Hematopoietic multipotent progenitor cell treated with erythropoietin and hydrocortisone succinate and interleukin-3 and kit ligand, for 6 days (in vitro differentiated cells): ENCODE data around the gene VAV3.
A peak's percentile ranks its signal among the peaks of the same experiment; 100 is the strongest.

ENCODE experiments used
- DNase-seq: peaks from one replicate; pipeline ENCODE4 v3.0.0-alpha.2; 2015

The VAV3 gene

DNA sequence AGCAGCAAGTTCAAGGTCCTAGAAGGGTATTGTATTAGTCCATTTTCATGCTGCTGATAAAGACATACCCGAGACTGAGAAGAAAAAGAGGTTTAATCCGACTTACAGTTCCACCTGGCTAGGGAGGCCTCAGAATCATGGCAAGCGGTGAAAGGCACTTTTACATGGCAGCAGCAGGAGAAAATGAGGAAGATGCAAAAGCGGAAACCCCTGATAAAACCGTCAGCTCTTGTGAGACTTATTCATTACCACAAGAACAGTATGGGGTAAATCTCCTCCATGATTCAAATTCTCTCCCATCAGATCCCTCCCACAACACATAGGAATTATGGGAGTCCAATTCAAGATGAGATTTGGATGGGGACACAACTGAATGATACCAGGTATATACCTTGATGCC is 414.6 kb downstream of the VAV3 start:
- no peak for DNase-seq

DNA sequence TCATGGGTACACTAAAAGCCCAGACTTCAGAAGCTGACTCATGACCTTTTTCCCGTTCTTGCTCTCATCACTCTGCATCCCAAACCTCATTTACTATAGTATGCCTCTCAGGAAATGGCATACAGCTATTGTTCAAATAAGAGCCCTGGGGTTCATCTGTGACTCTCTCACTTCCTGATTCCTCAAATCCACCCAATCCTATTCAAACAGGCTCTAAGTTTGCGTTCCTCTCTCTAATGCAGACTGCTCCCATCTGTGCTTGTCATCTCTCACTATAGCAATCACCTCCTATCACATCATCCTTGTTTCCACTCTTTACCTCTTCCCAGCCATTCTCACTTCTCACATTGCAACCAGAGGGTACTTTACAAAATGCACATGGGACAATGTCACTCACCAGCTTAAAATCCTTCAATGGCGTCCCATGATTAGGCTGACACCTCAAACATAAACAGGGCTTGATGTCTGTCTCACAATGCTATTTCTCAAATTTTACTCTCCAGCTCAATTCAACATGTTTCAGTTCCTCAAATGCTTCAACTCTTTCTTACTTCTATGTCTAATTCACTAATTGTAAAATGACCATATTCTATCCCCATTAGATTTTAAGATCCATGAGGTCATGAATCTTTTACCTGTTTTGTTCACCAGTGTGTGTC is 415.7 kb downstream of the VAV3 start:
- DNase-seq: no peak

DNA sequence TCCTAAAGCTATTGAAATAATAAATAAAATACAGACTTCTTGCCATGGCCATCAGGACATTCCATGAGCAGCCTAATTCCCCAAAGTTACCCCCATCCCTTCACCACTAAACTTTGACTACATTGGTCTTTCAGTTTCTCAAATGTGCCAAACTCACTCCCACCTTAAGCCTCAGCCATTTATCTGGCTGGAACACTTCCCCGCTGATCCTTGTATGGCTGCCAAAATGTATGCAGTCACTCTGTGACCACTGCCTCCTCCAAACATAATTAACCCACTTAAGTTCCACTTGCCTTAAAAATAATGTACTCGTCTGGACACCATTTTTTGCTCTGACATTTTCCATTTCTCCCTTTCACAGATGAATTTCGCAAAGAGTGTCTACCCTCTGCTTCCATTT is 416.7 kb downstream of the VAV3 start:
- no peak for DNase-seq

DNA sequence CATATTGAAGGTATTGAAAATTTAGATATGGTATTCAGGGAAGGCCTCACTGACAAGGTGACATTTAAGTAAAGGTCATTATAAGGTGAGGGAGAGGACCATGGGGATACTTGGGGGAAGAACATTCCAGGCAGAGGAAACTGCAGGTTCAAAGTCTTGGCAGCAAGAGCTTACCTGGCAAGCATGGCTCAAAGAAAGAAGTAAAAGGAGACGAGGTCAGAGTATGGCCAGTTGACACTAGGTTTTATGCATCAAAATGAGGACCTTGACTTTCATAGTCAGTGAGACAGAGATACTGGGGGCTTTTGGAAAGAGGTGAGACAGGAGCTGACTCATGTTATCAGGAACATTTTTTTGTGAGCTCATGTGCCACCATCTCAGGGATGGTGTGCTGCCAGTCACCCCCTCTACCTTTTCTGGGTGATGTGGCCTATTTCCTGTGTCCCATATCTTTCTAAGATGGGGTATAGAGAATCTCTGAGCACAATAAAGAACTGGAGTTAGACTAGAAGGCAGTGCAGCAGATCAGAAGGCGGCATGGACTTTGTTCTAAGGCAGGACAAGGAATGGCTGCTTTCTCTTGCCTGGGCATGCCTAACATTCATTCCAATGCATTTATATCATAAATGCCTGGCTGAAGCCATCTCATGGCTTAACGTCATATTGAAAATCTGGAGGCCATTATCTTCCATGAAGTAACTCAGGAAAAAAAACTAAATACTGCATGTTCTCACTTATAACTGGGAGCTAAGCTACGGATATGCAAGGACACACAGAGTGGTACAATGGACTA is 417.4 kb downstream of the VAV3 start:
- DNase-seq: no peak

DNA sequence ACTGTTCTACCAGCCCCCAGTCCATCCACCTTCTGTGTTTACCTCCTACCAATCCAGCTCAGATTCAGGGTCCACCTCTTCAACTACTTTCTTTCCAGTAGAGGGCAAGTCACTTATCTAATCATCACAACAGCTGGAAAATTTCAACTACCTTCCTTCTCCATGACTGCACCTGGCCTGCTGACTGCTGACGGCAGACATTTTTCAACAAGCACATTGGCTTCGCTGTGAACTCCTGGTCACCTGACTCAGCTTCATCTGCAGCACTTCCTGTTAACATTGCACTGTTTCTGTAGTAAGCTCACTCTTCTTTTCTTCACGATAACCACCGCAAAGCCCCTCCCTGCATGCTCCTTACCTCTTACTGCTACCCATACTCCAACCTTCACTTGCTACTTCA is 418.4 kb downstream of the VAV3 start:
- DNase-seq: no peak

DNA sequence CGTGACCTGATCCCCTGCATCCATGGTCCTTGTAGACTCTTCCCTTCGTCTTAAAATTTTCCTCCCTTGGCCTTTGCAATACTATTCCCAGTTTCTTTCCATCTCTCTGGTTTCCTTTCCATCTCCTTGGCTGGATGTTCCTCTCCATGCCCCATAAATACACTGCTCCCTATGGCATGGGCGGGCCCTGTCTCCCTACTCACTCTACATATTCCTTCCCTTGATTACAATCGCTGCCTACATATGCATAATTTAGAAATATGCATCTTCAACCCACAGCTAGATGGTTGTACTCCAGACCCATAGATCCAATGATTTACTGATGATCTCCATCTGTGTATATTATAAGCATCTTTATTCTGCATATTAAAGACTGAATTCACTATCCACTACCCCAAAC is 419.1 kb downstream of the VAV3 start:
- DNase-seq: no peak

DNA sequence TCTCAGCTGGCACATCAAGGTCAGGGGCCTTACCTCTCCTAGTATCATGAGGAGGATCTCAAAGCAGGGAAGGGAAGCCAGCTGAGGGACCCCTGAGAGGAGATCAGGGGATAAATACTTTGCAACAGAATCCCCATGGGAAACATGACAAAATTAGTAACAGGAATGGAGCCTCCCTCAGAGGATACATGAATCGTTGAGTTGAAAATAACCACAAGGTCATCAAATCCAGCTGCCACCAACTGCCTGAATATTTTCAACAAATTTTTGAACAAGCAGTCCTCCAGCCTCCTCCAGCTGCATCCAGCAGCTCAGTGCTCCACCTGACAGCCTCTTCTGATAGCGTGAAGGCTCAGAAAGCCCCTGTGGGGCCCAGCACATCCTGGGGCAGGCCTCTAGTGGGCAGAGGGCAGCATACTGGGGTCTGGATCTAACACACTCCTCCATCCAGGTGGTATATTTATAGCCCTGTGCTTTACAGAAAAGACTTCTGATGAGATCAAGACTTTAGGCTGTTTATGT is 419.9 kb downstream of the VAV3 start:
- DNase-seq: no peak

DNA sequence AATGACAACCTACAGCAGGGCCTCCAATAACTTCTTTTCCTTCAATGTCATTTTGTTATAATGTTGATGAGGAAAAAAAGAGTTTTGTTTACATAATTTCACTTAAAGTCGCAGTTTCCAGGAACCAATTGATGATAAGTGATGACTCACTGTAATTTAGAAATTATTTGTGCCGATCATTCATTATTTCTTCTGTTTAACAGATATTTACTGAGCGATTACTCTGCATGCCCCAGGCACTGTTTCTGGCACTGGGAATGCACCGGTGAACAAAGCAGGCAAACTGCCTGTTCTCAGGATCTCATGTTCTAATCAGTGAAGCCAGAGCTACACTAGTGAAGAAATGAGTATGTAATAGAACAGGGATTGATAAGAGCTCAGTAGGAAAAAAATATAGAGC is 420.7 kb downstream of the VAV3 start:
- no peak for DNase-seq

DNA sequence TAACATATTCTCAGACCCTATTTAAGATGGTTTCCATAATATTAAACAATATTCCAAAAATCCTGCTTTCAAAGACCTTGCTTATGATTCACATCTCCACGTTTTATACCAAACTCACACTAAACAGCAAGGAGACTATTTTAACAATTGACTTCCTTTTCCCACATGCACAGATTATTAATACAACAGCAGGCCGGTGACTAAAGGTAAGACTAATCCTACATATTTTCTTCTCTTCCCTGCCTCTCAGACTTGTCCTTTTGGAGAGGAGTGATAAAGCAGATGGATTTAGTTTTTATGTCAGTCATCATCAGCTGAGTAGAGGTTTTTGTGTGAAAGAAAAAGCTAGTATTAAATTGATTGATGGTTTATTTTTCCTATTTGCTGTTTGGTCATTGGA is 423.6 kb downstream of the VAV3 start:
- DNase-seq: no peak

DNA sequence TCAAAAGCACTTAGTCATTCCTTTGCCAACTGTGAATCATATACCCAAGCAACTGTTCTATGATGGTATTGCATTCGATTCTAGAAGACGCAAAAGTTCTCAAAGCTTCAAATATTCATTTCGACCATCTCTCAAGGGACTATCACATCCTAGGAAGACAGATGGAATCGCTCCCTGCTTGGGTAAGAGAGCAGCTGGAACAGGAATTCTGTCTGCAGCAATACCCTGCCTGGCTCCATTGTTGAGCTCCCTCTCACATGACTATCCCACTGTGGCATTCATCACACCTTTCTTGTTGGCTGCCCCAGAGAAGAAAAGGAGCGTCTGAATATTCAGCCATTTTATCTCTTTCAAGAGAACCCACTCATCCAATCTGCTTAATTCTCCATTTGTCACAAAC is 426.5 kb downstream of the VAV3 start:
- no peak for DNase-seq

DNA sequence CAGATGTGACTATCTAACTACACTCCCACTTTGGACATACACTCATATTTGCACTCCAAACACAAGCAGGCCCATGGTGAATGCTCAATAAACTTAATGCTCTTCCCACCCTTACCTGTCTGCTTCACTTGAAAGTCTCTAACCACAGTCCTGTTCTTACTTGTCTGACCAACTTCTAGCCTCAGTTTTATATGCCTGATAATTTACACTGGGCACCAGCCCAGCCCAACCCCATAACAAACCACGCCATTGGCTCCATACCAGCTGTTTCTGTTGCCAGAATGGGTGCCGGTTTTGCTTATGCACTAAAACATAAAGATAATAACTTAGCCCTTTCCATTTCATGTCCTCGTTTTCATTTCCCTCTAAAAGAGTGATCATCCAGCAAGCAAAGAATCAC is 428.7 kb downstream of the VAV3 start:
- peak; percentile 66 for DNase-seq

DNA sequence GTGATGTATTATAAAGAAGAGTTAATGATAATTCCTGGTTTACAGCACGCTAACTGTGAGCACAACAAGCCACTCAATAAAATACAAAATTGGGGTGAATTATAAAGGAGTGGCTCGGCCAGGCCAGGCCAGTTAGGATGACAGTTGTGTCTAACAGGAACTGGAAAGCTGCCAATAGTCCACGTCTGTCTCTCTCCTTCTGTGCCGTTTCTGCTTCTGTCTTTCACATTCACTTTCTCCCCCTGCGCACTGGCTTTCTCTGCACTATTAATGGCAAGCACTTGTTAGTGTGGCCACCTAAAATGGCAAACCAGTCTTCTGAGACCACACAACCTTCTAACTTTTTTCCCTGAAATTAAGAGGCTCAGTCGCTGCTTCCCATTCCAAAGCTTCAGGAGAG is 429.9 kb downstream of the VAV3 start:
- peak; percentile 33 for DNase-seq

DNA sequence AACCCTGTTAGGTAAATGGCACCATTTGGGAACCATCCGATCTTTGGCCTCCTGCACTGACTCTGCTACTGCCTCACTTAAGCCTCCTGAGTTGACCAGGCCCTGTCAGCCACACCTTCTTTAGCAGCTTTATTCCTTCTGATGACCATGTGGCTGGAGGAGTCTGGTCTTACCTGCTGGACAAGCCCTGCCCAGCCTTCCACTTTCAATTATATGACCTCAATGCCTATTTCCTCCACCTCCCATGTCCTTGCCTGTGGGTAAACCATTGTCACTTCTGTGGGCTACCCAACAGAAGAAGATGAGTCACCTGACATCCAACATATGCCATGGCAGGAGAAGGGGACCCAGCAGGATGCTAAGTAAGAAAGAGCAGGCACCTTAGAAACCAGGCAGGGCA is 430.3 kb downstream of the VAV3 start:
- DNase-seq: no peak

DNA sequence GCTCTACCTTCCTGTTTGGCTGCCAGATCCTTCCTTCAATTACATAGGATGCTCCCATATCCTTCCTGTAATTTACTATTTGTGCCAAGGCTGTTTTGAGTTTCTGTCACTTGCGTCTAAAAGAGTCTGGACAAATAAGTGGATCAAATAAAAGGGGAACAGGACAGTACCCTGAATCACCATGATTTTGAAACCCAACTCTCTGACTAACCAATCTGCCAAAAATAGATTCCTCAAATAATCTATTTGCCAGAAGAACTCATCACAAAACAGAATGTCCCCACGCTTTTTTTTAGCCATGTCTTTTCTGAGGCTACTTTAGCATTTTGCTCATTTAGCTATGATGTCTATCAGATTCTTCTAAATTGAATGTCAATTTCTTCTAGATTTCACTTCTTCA is 431.5 kb downstream of the VAV3 start:
- no peak for DNase-seq

DNA sequence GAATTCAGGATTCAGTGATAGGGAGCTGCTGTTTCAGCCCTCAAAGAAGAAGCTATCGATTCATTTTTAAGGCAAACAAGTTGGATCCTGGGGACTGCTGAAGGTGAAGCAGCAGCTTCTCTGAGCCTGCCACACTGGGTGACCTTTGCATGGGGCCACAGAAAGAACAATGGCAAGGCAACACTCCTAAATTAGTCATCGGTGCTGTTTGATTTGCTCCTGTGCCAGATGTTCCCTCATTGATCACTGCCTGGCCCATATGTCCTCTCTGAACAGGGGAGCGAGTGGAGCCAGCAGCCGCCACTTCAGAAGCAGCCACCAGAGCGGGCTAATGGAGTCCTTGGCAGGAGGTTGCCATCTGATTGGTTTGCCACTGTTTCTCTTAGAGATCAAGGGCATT is 432.7 kb downstream of the VAV3 start:
- no peak for DNase-seq

DNA sequence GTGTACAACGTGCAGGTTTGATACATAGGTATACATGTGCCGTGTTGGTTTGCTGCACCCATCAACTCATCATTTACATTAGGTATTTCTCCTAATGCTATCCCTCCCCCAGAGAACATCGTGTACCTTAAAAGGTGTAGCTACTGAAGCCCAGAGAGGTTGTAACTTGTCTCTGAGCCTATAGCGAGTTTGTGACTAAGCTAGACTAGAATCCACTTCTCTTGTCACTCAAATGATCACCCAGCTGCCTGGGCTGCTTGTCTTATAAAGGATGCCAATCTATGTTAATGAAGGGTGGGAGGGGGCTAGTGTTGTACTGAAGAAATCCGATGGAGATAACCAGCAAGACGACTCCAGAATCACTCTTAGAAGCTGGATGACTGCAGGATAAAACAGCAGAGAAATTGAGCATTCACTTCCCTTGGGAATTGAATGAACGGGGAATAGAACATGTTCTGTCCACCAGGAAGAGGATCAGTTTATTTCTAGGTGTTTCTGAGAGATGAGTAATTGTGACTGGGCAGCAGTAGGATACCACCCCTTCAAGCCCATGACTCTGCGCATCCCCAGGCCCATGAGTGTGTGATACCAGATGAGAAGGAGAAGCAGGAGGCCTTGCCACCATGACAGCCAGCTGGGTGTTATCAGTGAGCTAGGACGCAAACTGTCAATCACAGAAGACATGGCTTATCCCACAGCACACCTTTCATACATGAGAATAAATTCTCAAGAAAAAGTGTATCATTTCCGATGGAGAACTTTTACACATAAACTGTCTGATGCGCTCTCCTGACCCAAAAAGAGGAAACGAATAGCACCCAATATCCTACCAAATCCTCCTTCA is 433.7 kb downstream of the VAV3 start:
- no peak for DNase-seq

DNA sequence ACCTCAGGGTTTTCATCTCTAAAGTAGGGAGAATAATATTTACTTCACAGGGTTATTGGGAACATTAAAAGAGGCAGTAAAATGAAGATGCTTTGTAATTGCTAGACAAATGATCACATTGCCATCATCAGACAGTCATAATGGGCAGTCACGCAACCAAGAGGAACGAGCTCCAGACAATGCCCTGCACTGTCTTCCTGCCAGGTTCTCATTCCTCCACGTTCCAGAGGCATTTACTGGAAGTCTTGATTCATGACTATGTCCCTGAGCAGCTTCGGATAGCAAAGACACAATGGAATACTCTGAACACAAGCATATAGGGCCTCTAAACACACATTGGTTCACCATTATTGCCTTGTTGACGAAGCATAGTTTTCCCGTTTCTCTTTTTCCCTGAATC is 434.4 kb downstream of the VAV3 start:
- DNase-seq: no peak

DNA sequence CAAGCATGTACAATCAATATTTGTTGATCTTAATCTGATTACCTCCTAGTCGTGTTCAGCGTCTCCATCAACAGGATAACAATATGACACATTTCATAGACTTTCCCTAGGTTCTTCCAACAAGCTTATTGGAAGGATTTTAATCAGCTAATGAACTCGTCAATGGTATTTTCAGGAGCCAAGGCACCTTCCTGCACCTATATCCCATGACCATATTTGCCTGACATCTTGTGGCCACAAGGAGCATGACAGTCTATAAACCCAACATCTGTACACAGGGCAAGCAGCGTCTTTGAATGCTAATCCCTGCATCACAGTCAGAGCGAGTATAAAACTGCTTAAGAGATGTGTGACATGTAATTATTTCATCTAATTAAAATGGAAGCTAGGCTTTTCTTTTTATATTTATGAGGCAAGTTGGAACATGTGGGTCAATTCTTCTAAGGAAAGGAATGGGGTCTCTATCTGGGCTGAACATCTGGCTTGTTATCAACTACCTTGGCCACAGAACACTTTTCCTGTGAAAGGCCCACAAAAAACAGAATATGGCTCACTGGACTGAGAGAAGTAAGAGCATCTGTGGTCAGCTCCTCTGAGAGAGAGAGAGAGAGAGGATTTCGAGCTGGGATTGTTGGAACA is 435.4 kb downstream of the VAV3 start:
- peak; percentile 73 for DNase-seq

DNA sequence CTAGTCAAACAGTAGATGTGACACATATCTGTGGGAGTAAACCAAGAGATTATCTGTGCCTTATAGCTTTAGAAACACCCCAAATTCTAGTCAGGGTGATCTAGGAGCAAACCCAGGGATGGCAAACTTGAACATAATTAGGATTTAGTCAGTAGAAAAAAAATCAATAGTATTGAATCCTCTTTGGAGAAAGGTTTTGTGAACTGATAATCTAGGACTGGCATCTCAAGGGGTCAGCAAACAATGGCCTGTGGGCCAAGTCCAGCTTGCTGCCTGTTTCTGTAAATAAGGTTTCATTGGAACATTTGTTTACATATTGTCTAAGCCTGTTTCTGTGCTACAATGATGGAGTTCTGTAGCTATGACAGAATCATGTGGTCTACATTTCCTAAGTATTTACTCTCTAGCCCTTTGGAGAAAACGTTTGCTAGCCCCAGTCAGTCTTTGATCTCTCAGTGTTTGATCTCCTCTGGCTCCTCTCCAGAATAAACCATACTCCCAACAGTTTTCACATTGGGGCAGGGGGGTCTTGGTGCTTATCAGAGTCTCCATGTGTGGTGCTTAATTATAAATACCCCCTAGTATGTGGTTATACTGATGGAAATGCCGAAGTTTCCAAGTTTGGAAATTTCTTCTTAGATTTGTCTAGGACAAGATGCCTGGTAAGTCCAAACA is 438.3 kb downstream of the VAV3 start:
- no peak for DNase-seq

DNA sequence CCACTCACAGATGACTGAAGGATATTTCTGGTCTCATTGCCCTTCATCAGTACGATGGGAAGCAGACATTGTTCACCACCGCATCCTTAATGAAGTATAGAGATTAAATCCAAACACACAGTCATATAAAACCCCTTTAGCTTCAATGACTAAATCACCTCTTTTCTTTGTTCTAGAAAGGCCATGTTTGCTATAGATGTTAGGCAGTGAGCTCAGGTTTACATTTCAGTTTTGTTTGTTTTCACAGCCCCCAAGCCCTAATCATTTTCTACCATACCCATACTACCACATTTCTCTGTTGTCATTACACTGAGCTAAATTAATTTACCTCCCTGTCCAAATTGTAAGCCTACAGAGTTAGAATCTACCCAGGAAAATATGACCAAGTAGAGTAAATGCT is 439.0 kb downstream of the VAV3 start:
- no peak for DNase-seq

DNA sequence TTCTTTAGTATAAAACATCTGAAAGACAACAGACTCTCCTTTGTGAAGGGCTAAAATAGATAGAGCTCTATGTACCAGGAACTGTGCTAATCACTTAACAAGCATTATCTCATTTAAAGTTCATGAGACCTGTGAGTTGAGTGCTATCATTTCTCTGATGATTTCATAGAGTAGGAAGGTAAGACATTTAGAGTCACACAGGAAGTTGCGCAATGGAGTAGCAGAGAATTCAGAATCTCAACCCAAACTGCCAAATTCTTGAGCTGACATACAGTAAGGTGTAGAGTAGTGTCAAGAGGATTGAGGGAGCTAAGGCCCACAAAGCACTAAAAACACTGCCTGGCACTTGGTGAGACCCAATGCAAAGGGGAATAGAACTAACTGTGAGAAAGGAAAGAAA is 439.8 kb downstream of the VAV3 start:
- DNase-seq: no peak

DNA sequence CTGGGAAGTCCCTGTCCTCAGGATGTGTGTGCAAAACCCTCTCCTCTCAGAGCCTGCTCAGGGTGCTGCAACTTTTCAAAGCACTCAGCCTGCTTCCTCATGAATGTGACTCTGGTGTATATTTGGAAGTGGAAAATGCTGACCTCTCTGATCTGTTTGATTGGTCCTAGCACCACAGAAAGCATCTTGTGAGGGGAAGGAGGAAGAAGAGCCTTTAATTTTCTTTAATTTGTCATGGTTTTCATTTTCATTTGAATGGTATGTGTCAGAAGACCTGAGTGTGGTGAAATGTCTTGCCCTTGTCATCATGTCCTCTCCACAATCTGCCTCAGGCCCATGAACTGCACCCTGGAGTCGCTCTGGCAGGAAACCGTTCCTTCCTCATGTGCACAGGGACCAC is 440.7 kb downstream of the VAV3 start:
- DNase-seq: no peak

DNA sequence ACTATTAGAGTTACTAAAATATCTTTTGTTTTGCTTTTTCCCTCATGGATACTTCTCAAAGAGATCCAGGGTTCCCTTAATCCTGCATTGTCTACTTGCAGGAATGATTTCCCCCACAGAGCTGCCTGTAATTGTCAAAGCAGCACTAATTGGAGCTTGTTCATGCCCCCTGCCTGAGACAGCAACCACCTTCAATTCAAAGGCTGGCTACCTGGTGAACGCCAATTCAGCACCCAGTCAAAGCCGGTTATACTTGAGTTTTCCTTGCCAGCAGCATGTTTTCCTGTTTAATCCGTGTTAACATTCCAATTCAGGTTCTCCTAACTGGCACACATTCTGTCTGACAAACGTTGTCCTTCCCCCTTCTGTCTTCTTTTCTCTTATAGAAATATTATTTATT is 441.2 kb downstream of the VAV3 start:
- no peak for DNase-seq
